Vagina (tissue), 2 donors: ENCODE data around the gene TSPAN4.

ENCODE experiments used
- CTCF ChIP-seq, 3 experiments: fragments of 450-650 bp in 2 of 3; fragments of 200-600 bp in 1 of 3; sonication (generic) in 1 of 3; IDR thresholded peaks; one replicate each; pipeline ENCODE4 v1.5.1; 2017 to 2019; ENCODE audit warnings: antibody characterized with exemption in 3 of 3, mild to moderate bottlenecking in 2 of 3, moderate library complexity in 2 of 3
- POLR2AphosphoS5 ChIP-seq, 2 donors: sonication (generic); formaldehyde crosslinking; IDR thresholded peaks; one replicate each; pipeline ENCODE4 v1.9.0; 2017; ENCODE audit warnings: antibody characterized with exemption in 2 of 2, mild to moderate bottlenecking in 2 of 2, low read depth in 1 of 2; ENCODE audit not compliant: insufficient read depth in 1 of 2

- TF ChIP-seq CTCF (IDR thresholded peaks at IDR 0.05): no peak
- TF ChIP-seq POLR2AphosphoS5 (IDR thresholded peaks at IDR 0.05; ENCODE audit: insufficient read depth in 1 of 2, low read depth in 1 of 2): no peak
Observed at GRCh38 chr11:845872-846495, 3.3 kb downstream of the TSPAN4 start.
